Measurements from ENCODE around the gene ARFIP2.

GRCh38 chr11:6486938-6487337 lies 5.8 kb upstream of the ARFIP2 start:
- TF ChIP-seq, protein P1, sequence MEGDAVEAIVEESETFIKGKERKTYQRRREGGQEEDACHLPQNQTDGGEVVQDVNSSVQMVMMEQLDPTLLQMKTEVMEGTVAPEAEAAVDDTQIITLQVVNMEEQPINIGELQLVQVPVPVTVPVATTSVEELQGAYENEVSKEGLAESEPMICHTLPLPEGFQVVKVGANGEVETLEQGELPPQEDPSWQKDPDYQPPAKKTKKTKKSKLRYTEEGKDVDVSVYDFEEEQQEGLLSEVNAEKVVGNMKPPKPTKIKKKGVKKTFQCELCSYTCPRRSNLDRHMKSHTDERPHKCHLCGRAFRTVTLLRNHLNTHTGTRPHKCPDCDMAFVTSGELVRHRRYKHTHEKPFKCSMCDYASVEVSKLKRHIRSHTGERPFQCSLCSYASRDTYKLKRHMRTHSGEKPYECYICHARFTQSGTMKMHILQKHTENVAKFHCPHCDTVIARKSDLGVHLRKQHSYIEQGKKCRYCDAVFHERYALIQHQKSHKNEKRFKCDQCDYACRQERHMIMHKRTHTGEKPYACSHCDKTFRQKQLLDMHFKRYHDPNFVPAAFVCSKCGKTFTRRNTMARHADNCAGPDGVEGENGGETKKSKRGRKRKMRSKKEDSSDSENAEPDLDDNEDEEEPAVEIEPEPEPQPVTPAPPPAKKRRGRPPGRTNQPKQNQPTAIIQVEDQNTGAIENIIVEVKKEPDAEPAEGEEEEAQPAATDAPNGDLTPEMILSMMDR (IDR thresholded peaks at IDR 0.05; ENCODE audit: insufficient read depth, low read depth, low read length), result no peak
- no peak for TF ChIP-seq EZH2 (IDR thresholded peaks at IDR 0.05; ENCODE audit: insufficient read depth, low read length)
